Measurements from ENCODE around the gene FILIP1L.

FILIP1L gene

GRCh38 chr3:99834211-99834957 is 279.9 kb downstream of the FILIP1L start:
- DNase-seq (ENCODE audit: low read depth, low spot score) = no peak
- in situ Hi-C loops (cut with HindIII; ENCODE audit: low sequenced_read_pairs) = no loop called here
- no peak overlapping the region for H3K4me3 ChIP-seq (ENCODE audit: low read depth, low read length)
- TF ChIP-seq, protein P1, sequence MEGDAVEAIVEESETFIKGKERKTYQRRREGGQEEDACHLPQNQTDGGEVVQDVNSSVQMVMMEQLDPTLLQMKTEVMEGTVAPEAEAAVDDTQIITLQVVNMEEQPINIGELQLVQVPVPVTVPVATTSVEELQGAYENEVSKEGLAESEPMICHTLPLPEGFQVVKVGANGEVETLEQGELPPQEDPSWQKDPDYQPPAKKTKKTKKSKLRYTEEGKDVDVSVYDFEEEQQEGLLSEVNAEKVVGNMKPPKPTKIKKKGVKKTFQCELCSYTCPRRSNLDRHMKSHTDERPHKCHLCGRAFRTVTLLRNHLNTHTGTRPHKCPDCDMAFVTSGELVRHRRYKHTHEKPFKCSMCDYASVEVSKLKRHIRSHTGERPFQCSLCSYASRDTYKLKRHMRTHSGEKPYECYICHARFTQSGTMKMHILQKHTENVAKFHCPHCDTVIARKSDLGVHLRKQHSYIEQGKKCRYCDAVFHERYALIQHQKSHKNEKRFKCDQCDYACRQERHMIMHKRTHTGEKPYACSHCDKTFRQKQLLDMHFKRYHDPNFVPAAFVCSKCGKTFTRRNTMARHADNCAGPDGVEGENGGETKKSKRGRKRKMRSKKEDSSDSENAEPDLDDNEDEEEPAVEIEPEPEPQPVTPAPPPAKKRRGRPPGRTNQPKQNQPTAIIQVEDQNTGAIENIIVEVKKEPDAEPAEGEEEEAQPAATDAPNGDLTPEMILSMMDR (IDR thresholded peaks at IDR 0.05; ENCODE audit: low read depth, low read length) = no peak

GRCh38 chr3:99833617-99834205 is 280.6 kb downstream of the FILIP1L start:
- H3K4me3 ChIP-seq (ENCODE audit: low read depth, low read length) = no peak overlapping the region
- in situ Hi-C loops (cut with HindIII; ENCODE audit: low sequenced_read_pairs) = no loop called here
- TF ChIP-seq, protein P1 (IDR thresholded peaks at IDR 0.05; ENCODE audit: low read depth, low read length) = no peak
- no peak for DNase-seq (ENCODE audit: low read depth, low spot score)

DNA sequence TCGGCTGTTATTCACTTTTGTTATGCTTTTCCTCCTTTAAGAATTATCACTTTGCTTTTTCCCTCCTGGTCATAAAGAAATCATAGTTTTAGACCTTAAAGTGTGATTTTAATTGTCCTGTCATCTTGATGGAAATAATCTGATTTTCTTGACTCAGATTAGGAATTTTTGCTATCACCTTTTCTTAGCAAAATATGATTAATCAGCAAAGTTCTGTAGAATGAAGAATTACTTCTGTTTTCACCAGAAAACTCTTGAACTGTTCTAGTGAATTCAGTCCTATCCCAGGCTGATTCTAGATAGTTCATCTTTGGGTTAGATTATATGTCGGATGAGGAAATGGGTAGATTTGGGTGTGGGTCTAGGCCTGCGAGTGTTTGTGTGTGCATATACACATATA is 284.5 kb downstream of the FILIP1L start:
- TF ChIP-seq, protein P1 (IDR thresholded peaks at IDR 0.05; ENCODE audit: low read depth, low read length) = no peak
- in situ Hi-C loops (cut with HindIII; ENCODE audit: low sequenced_read_pairs) = no loop called here
- no peak for DNase-seq (ENCODE audit: low read depth, low spot score)
- no peak overlapping the region for H3K4me3 ChIP-seq (ENCODE audit: low read depth, low read length)

DNA sequence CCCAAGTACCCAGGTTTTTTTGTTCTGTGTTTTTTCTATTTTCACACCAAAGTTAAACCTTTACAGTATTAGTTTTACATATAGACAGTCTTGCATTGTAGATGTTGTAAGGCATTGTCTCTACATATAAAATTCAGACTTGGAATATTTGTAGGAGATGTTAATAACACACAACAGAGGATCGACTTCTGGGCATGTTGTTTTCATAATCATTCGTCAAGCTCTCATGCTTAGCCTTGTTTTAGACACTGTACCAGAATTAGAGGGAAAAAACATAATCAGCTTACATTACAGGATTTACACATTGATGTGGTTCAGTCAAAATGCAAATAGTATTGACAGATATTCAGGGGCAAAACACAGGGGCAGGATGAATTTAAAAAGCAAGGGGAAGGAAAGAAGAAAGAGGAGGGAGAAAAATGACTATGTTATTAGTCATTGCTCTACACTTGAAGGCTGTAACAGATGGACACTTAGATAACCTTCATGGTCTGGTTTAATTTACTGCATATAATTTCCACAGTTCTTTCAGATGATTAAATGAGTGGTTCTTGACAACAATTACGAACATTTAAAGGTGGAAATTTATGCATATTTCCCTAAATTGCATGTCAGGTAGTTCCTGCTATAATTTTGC is 289.2 kb downstream of the FILIP1L start:
- no peak overlapping the region for H3K4me3 ChIP-seq (ENCODE audit: low read depth, low read length)
- TF ChIP-seq, protein P1 (IDR thresholded peaks at IDR 0.05; ENCODE audit: low read depth, low read length) = no peak
- DNase-seq (ENCODE audit: low read depth, low spot score) = no peak
- in situ Hi-C loops (cut with HindIII; ENCODE audit: low sequenced_read_pairs) = no loop called here

- no peak overlapping the region for H3K4me3 ChIP-seq (ENCODE audit: low read depth, low read length)
- TF ChIP-seq, protein P1 (IDR thresholded peaks at IDR 0.05; ENCODE audit: low read depth, low read length) = no peak
- DNase-seq (ENCODE audit: low read depth, low spot score) = no peak
- in situ Hi-C loops (cut with HindIII; ENCODE audit: low sequenced_read_pairs) = no loop called here
These were observed 290.3 kb downstream of the FILIP1L start for GRCh38 chr3:99823723-99824711.

DNA sequence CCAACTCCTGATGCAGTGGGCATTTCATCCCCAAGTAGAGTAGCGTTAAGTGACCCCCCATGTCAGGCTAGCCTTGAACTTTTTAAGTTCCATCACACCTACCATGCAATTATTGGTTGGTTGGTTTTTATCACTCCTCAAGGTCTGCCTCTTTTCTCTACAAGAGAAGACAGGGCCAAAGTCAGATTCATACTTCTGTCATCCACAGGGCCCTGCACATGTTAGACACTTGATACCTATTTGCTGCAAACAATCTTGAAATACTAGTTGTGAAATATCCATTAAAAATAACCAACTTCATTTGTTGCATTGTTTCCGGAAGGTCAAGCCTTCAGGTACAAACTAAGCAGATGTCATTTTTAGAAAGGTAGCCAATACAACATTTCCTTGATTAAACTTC is 295.5 kb downstream of the FILIP1L start:
- DNase-seq (ENCODE audit: low read depth, low spot score) = no peak
- in situ Hi-C loops (cut with HindIII; ENCODE audit: low sequenced_read_pairs) = no loop called here
- TF ChIP-seq, protein P1 (IDR thresholded peaks at IDR 0.05; ENCODE audit: low read depth, low read length) = no peak
- H3K4me3 ChIP-seq (ENCODE audit: low read depth, low read length) = no peak overlapping the region
